ENCODE results near the gene RALGAPA2. TPM values are rescaled to one million over a fixed set of nuclear protein-coding genes. Genes with fewer than 3 reads are reported as not detected.
A peak's percentile ranks its signal among the peaks of the same experiment; 100 is the strongest.

RALGAPA2 gene
- total RNA-seq, 2 donors from 2014 or later = 27.8 to 28.5 TPM

DNA sequence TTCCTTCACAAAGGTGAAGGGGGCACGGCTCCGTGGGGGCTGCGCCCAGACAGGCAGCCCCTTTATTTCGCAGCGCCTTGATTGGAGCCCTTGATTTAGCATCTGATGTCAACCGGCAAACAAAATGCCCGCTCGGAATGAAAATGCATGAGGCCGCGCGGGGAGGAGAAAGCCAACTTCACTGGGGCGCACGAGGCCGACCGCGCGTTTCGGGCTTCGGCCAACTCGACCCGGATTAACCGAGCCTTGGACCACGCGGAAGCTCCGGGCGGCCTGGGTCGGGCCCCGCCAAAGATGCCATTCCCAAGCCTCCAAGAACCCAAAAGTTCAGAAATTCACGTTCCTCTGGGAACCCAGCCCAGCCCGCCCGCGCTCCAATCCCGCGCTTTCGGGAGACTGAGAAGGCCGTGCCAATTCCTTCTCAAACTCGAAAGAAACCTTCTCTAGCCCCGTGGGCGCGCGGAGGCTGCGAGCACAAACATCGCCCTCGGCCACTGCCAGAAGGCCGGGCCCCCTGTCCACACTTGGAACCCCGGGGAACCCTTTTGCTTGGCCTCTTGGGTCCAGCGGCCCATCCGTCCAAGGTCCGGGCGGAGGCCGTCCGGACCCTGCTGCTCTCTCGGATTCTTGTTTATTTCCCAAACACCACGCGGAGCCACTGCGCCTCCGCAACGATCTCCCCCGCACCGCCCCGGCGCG is 345.4 kb downstream of the RALGAPA2 start:
- Histone ChIP-seq H3K4me3 (peak overlapping the region in 1 of 2 donors; percentile 39), H3K27me3 (peaks cover 48 to 69% of the 10 kb centered on the region in 2 donors), H3K36me3 (no peaks in the 10 kb centered on the region), H3K4me1 (peaks cover 0 to 35% of the 10 kb centered on the region in 2 donors), H3K27ac (no peak overlapping the region), H3K9me3 (no peaks in the 10 kb centered on the region)
- no peak for DNase-seq (ENCODE audit: low spot score)
- TF ChIP-seq, protein P1, sequence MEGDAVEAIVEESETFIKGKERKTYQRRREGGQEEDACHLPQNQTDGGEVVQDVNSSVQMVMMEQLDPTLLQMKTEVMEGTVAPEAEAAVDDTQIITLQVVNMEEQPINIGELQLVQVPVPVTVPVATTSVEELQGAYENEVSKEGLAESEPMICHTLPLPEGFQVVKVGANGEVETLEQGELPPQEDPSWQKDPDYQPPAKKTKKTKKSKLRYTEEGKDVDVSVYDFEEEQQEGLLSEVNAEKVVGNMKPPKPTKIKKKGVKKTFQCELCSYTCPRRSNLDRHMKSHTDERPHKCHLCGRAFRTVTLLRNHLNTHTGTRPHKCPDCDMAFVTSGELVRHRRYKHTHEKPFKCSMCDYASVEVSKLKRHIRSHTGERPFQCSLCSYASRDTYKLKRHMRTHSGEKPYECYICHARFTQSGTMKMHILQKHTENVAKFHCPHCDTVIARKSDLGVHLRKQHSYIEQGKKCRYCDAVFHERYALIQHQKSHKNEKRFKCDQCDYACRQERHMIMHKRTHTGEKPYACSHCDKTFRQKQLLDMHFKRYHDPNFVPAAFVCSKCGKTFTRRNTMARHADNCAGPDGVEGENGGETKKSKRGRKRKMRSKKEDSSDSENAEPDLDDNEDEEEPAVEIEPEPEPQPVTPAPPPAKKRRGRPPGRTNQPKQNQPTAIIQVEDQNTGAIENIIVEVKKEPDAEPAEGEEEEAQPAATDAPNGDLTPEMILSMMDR (IDR thresholded peaks at IDR 0.05) = no peak

DNA sequence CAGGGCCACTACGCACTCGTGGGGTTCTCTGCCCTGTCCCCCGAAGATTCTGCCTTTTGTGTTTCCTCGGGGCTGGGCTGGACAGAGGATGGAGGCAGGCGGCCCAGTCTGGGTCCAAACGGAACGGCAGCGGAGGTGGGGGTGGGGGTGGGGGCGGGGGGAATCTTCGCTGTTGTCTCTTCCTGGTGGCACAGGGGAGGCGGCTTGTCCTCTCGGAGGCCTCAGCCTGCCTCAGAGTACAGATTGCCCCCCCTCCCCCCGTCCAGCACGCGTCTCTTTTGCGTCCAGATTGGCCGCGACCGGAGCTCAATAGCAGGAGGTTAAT is 345.9 kb downstream of the RALGAPA2 start:
- no peak for DNase-seq (ENCODE audit: low spot score)
- peaks cover 0 to 35% of the 10 kb centered on the region in 2 donors for H3K4me1 ChIP-seq
- H3K27ac ChIP-seq = no peak overlapping the region
- no peaks in the 10 kb centered on the region for H3K36me3 ChIP-seq
- TF ChIP-seq, protein P1 (IDR thresholded peaks at IDR 0.05) = no peak
- no peak overlapping the region for H3K4me3 ChIP-seq
- H3K9me3 ChIP-seq = no peaks in the 10 kb centered on the region
- peaks cover 48 to 67% of the 10 kb centered on the region in 2 donors for H3K27me3 ChIP-seq

DNA sequence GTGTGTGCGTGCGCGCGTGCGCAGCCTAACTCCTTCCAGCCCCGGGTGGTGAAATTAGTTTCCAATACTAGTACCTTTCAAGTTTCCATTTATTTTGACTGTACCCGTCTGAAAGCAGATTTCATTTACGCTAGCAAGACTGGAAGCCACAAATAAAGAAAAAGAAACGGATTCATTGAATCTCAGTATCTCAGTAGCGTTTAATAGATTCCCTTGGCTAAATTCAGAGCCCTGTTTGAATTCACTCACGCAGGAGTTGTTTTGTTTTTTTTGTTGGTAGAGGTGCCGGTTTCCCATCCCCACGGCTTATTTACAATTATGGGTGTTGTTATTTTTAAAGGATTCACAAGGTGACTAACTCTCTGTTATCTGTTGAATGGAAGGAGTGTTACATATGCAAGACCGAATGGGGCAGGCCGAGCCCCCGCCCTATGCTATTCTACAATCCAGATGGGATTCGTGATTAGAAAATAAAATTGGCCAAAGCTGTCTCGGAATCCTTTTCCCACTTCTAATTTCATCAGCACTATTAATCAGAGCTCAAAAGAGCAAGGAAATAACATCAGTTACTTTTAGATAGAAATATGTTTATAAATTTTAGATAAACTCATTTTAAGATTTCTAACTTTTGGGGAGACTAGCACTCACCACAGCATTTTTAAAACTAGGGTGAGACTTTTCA is 346.8 kb downstream of the RALGAPA2 start:
- peaks cover 48 to 59% of the 10 kb centered on the region in 2 donors for H3K27me3 ChIP-seq
- TF ChIP-seq, protein P1 (IDR thresholded peaks at IDR 0.05) = no peak
- no peak overlapping the region for H3K4me3 ChIP-seq
- H3K4me1 ChIP-seq = peaks cover 0 to 35% of the 10 kb centered on the region in 2 donors
- no peak for DNase-seq (ENCODE audit: low spot score)
- no peak overlapping the region for H3K27ac ChIP-seq
- no peaks in the 10 kb centered on the region for H3K36me3 ChIP-seq
- no peaks in the 10 kb centered on the region for H3K9me3 ChIP-seq

DNA sequence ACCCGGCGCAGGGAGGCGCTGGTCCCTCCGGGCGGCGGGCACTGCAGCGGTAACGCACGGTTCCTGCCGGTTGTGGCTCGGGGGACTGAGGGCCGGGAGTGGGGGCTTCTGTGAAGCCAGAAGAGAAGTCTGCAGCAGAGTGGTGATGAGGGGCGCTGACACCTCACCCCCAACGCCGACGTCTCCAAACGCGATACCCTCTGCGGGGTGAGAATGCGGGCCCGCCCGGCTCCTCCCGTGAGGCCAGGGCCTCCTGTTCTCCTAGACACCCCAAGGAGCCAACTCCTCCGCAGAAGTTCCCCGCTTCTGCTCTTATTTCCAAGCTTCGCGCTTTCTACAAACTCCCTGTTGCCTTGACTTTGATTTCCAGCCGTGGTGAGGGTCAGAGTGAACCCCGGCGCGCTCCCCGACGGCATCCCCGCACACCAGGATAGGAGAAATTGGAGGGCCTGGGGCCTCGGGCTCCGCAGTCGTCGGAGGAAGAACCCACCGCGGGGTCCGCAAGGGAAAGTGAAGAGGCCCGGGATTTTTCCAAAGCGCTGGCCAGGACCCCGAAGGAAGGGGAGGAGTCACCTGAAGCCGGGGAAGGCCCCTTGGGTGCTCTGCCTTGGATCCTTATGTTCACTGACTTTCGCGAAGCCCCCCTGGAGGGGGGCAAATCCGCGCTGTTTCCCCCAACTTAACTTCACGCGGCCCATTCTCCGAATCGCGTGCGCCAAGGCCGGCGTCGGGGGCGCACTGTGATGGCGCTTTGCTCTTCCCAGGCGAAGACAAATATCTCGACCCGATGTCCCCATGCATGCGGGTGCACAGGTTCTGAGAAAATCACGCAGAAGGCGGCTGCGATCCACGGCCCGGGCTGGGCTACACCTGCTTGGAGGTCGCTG is 347.6 kb downstream of the RALGAPA2 start:
- DNase-seq (ENCODE audit: low spot score) = no peak
- H3K36me3 ChIP-seq = no peaks in the 10 kb centered on the region
- H3K4me1 ChIP-seq = peaks cover 0 to 40% of the 10 kb centered on the region in 2 donors
- peaks cover 40 to 54% of the 10 kb centered on the region in 2 donors for H3K27me3 ChIP-seq
- no peak overlapping the region for H3K27ac ChIP-seq
- TF ChIP-seq, protein P1 (IDR thresholded peaks at IDR 0.05) = no peak
- H3K4me3 ChIP-seq = no peak overlapping the region
- no peaks in the 10 kb centered on the region for H3K9me3 ChIP-seq

DNA sequence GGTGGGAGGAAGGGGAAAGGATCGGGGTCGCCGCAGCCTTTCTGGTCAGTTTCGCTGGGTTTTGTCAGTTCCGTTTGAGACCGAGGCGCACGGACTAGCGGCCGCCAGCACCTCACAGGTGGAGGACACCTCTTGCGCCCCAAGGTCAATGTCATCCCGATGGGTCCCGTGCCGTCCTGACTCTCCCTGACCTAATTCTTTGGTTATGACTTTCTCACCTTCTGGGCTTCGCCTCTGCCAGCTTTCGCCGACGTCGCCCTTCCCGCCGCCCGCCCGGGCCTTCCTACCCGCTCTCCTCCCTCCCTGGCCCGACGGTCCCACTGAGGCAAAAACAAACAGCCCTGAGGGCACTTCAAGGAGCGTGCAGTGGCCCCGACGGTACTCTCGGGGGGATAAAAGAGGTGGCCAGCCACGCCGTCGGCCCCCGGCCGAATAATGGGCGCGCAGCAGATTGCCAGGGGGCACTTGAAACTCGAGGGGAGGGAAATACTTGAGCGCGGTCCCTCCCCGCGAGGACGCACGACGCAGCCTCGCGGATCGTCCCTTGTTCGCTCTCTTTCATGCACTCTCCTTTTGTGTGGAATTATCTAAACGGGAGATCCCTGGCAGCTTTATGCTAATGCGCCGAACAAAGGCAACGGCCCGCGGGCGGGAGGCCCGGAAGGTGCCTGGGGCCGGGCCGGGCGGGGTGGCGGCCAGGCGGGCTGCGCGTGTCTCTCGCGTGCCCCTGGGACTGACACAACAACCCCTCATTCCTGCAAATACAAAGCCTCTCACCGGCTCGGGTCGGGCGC is 348.4 kb downstream of the RALGAPA2 start:
- DNase-seq (ENCODE audit: low spot score) = no peak
- peaks cover 34 to 45% of the 10 kb centered on the region in 2 donors for H3K27me3 ChIP-seq
- no peaks in the 10 kb centered on the region for H3K9me3 ChIP-seq
- H3K36me3 ChIP-seq = no peaks in the 10 kb centered on the region
- H3K4me1 ChIP-seq = peaks cover 0 to 32% of the 10 kb centered on the region in 2 donors
- no peak overlapping the region for H3K27ac ChIP-seq
- no peak overlapping the region for H3K4me3 ChIP-seq
- TF ChIP-seq, protein P1 (IDR thresholded peaks at IDR 0.05) = no peak

Data from right atrium auricular region (tissue), 2 donors.